ACC112 (cell line): ENCODE results near the gene UNC79.

Experiments
- H2AFZ ChIP-seq: fragments of 200-600 bp; sonication (generic); one replicate; pipeline ENCODE4 v1.6.0; 2017; ENCODE audit warnings: antibody characterized with exemption, low read length; ENCODE audit not compliant: unreplicated experiment
- H3K27ac ChIP-seq: fragments of 200-600 bp; sonication (generic); 2 replicates; pipeline ENCODE4 v1.5.1; 2014; ENCODE audit warnings: low read depth, mild to moderate bottlenecking, antibody characterized with exemption, low read length, moderate library complexity
- H3K27me3 ChIP-seq: fragments of 200-600 bp; sonication (generic); 2 replicates; pipeline ENCODE4 v1.6.1; 2014; ENCODE audit warnings: mild to moderate bottlenecking, antibody characterized with exemption, low read length, moderate library complexity, mixed read lengths; ENCODE audit not compliant: insufficient read depth
- H3K36me3 ChIP-seq: fragments of 200-600 bp; sonication (generic); 2 replicates; pipeline ENCODE4 v1.6.1; 2016; ENCODE audit warnings: mild to moderate bottlenecking, antibody characterized with exemption, low read length, moderate library complexity, mixed read lengths; ENCODE audit not compliant: insufficient read depth
- H3K4me1 ChIP-seq: fragments of 200-600 bp; sonication (generic); one replicate; pipeline ENCODE4 v1.6.1; 2016; ENCODE audit warnings: low read length, mixed read lengths; ENCODE audit not compliant: insufficient read depth, unreplicated experiment, control insufficient read depth
- H3K4me3 ChIP-seq: fragments of 200-600 bp; sonication (generic); 2 replicates; pipeline ENCODE4 v1.5.1; 2014; ENCODE audit warnings: mild to moderate bottlenecking, low read depth, low read length
- H3K79me2 ChIP-seq: fragments of 200-600 bp; sonication (generic); one replicate; pipeline ENCODE4 v1.6.0; 2016; ENCODE audit warnings: low read length; ENCODE audit not compliant: control insufficient read depth, unreplicated experiment, insufficient read depth

The UNC79 gene

DNA sequence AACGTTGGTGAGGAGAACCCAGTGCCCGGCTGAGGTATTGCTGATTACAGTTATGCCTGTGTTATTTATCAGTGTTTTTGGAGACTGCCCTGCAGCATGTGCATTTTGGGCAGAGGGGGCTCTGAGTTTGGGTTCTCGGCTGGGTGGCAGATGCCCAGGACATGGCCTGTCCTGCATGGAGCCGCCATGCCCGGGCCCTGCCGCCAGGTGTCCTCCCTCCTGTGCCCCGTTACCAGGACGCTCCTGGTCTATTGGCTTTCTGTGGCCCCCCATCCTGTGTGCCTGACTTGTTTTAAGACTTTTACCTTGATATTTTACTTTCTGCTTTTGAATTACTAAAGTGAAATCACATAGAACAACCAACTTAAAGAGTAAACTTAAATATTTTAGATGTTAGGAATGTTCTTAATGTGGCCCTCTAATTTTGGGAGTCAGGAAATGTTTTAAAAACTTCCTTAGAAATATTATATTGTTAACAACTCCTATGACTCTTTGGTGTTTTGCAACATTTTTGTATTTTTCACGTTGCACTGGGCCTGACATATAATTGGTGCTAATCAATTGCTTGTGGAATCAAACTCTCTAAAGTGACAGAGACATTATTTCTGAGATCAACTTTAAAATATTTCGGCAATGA is 305.8 kb downstream of the UNC79 start:
- Histone ChIP-seq H3K27me3 (no peaks in the 10 kb centered on the region), H3K27ac (no peak overlapping the region), H3K4me3 (no peak overlapping the region), H3K36me3 (no peaks in the 10 kb centered on the region), H2AFZ (no peak overlapping the region), H3K79me2 (no peaks in the 10 kb centered on the region), H3K4me1 (no peaks in the 10 kb centered on the region)

DNA sequence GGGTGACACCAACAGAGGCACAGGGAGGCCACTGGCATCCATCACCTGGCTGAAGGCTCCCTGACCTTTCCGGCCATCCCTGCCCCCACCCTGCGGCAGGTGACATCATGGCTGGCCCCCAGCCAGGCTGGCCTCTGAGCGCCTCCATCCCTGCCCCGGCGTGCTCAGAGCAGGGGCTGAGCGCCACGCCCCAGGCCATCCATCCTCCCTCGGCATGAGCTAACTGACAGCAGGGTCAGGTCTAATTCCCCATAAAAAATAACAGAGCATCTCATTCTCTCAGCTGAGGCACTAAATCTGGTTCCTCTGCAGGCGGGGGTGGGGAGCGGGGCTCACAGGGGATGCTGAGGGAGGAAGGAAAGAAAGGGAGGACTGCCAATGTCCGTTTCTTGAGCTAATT is 306.9 kb downstream of the UNC79 start:
- Histone ChIP-seq H3K27ac (no peak overlapping the region), H2AFZ (no peak overlapping the region), H3K36me3 (no peaks in the 10 kb centered on the region), H3K4me3 (no peak overlapping the region), H3K79me2 (no peaks in the 10 kb centered on the region), H3K4me1 (no peaks in the 10 kb centered on the region), H3K27me3 (no peaks in the 10 kb centered on the region)

DNA sequence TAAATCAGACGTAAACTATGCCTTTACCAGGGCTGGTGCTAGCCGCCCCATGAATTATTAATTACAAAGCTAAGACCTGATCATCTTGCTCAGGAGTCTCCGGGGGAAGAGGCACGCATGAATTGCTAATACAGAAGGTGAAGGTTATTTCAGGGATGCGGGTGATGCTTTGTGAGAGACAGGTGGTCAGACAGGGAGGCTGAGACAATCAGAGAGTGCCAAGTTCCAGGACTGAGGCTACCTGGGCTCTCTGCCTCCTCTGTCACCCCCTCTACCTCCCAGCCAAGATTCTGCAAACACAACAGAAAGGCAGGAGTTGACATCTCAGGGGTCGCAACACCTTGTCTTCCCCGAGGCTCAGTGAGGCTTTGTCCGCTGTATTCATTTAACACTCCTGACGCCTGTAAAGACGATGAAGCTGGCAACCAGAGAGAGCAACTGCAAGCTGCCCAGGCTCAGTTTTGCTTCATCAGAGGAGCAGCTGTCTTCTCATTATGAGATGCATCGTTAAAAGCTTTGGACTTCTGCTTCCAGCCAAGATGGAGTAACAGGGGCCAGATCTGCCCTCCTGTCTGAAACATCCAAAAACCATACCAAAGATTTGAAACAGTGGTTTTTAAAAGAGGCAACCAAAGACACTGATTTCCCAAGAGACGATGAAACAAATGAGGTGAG is 311.0 kb downstream of the UNC79 start:
- no peak overlapping the region for H3K27ac ChIP-seq
- no peak overlapping the region for H2AFZ ChIP-seq
- H3K36me3 ChIP-seq: no peaks in the 10 kb centered on the region
- H3K4me3 ChIP-seq: no peak overlapping the region
- no peaks in the 10 kb centered on the region for H3K27me3 ChIP-seq
- H3K79me2 ChIP-seq: no peaks in the 10 kb centered on the region
- no peaks in the 10 kb centered on the region for H3K4me1 ChIP-seq

DNA sequence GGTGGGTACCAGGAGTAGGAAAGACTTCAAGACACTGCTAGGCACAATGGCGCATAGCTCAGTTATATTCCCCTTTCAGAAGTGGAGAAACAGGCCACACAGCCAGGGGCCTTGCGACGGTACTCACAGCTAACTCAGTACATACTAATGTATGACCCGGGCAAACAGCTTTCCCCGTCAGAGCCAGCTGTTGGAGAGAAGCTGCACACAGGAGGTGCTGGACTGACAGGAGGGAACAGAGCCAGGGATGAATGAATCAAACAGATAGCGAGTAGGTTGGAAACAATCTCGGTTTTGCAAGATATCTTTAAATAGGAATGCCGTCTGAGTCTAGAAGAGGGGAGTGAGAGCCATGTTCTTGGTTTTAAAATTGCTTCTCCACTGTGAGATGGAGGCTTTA is 312.0 kb downstream of the UNC79 start:
- H3K27ac ChIP-seq: no peak overlapping the region
- H3K4me1 ChIP-seq: no peaks in the 10 kb centered on the region
- no peak overlapping the region for H3K4me3 ChIP-seq
- H2AFZ ChIP-seq: no peak overlapping the region
- no peaks in the 10 kb centered on the region for H3K36me3 ChIP-seq
- no peaks in the 10 kb centered on the region for H3K79me2 ChIP-seq
- no peaks in the 10 kb centered on the region for H3K27me3 ChIP-seq

DNA sequence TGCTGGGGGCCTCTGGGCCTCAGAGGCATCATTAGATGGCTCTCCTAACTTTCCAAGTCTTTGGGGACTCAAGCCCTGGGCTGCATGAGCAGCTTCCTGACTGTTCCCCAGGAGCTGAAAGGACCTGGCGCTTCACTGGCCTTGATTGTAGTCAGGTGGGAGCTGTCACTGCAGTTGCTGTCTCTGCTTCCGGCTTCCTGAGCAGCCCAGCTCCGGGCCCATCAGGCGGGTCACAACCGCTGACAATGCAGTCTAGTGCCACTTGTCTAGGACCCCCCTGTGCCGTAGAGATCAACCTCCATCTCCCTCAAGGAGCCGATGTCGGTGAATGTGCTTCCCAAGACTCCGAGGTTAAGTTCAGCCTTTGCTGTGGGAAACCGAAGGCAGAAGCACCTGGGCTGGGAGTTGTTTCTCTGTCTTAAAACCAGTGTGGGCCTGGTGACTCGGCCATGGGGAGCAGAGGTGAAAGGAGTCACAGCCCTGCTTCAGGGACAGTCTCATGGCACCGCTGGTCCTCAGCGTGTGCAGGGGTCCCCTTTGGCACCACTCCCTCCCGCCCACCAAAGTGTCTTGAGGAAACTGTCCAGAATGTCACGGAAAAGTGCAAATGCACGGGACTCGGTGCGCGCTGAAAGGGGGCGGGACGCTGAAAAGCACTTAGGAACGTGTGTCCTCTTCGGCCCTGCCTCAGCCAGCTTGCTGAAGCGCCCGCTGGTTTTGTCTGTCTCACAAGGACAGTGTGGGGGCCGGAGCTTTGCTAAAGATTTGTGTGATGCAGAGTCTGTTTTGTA is 312.7 kb downstream of the UNC79 start:
- Histone ChIP-seq H3K79me2 (no peaks in the 10 kb centered on the region), H3K4me3 (no peak overlapping the region), H2AFZ (no peak overlapping the region), H3K4me1 (no peaks in the 10 kb centered on the region), H3K27ac (no peak overlapping the region), H3K36me3 (no peaks in the 10 kb centered on the region), H3K27me3 (no peaks in the 10 kb centered on the region)

DNA sequence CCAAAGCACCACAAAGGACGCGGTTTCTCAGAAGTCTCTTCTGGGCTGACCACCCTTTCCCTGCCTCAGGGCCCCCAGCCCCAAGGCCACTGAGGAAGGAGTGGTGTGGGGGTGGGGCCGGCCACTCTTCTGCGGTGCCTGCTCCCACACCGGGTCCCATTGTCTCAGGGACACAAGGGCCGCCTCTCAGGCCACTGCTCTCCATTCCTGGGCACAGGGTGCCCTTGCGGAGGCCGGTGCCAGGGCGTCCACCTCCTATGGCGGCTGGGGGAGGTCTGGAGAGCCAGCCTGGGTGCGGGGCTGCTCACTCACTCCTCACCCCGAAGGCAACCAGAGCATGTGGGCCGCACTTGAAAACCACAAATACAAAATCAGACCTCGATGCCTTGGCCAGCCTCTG is 313.4 kb downstream of the UNC79 start:
- H3K27me3 ChIP-seq: no peaks in the 10 kb centered on the region

DNA sequence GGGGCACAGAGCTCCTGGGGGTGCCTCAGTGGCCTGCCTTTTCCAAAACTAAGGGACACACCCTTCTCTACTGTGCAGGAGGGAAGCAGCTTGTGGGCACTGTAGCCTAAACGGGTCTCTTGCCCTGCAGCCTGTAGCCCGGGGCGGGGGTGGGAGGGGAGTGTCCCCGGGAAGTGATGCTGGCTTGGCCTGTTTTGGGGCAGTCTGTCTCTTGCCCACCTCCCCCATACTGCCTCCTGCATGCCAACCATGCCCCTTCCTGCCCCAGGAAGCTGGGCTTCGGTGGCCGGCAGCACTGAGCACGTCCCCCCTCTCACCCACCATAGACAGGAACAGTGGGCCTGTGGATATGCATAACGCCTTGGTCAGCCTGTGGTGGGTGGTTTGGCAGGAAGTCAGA is 314.1 kb downstream of the UNC79 start:
- no peak overlapping the region for H2AFZ ChIP-seq
- no peaks in the 10 kb centered on the region for H3K4me1 ChIP-seq
- H3K27me3 ChIP-seq: no peaks in the 10 kb centered on the region
- no peak overlapping the region for H3K27ac ChIP-seq
- no peaks in the 10 kb centered on the region for H3K79me2 ChIP-seq
- H3K4me3 ChIP-seq: no peak overlapping the region
- no peaks in the 10 kb centered on the region for H3K36me3 ChIP-seq

More for the DNA sequence above, 313.4 kb downstream of the UNC79 start:
- Histone ChIP-seq H3K4me3 (no peak overlapping the region), H2AFZ (no peak overlapping the region), H3K36me3 (no peaks in the 10 kb centered on the region), H3K4me1 (no peaks in the 10 kb centered on the region), H3K27ac (no peak overlapping the region), H3K79me2 (no peaks in the 10 kb centered on the region)

DNA sequence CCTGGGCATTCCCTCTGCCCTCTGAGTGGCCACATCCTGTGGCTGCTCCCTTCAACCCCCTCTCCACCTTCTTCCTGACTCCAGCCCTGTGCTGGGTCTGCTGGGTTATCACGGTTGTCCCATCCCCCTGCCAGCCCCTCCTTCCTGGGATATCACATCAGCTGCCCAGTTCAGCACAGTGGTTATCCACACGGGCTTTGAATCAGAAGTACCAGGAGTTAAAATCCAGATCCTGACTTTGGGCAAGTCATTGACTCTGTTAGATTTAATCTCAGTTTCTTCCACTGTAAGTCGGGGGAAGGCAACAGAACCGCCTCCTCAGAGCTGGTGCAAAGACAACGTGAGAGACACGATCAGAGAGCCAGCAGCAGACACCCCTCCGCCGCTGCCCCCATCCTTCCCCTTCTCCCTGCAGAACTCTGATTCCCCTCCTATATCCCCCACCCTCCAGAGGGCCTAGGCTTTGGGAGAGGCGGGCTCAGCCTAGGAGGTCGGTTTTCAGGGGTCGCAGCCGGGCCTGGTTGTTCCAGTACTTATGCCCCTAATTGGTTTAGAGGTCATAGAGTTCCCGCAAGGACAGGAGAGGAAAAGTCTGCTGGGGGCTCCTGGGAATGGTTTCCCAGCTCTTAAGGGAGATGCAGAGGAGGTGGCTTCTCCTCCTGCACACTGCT is 315.0 kb downstream of the UNC79 start:
- Histone ChIP-seq H3K79me2 (no peaks in the 10 kb centered on the region), H3K4me1 (no peaks in the 10 kb centered on the region), H3K36me3 (no peaks in the 10 kb centered on the region), H3K27me3 (no peaks in the 10 kb centered on the region), H2AFZ (no peak overlapping the region), H3K4me3 (no peak overlapping the region), H3K27ac (no peak overlapping the region)

DNA sequence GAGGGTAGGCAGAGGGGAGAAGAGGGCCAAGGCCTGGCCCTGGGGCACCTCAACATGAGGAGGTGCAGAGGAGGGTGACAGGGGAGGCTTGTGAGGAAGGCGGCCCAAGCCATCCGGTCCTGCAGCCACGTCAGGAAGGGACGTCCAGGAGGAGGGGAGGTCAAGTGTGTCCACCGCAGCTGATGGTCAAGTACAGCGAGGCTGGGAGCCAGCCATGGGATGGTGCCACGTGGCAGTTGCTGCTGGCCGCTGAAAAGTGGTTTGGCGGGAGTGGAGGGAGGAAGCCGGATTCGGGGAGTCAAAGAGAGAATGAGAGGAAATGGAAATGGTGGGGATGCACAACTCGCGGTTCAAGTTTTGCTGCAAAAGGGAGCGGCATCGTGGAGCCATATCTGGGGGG is 316.4 kb downstream of the UNC79 start:
- Histone ChIP-seq H3K36me3 (no peaks in the 10 kb centered on the region), H2AFZ (no peak overlapping the region), H3K79me2 (no peaks in the 10 kb centered on the region), H3K4me1 (no peaks in the 10 kb centered on the region), H3K27me3 (no peaks in the 10 kb centered on the region), H3K27ac (no peak overlapping the region), H3K4me3 (no peak overlapping the region)

DNA sequence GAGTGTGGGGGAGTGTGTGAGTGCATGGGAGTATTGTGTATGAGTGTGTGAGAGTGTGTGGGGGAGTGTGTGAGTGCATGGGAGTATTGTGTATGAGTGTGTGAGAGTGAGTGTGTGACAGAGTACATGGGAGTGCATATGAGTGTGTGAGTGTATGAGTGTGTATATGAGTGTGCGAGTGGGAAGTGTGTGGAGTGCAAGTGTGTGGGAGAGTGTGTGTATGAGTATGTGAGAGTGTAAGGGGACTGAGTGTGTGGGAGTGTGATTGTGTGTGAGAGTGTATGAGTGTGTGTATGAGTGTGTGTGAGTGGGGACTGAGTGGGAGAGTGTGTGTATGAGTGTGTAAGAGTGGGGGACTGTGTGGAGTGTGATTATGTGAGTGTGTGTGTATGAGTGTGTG is 316.8 kb downstream of the UNC79 start:
- no peak overlapping the region for H3K4me3 ChIP-seq
- H3K4me1 ChIP-seq: no peaks in the 10 kb centered on the region
- no peak overlapping the region for H3K27ac ChIP-seq
- no peaks in the 10 kb centered on the region for H3K36me3 ChIP-seq
- no peak overlapping the region for H2AFZ ChIP-seq
- H3K27me3 ChIP-seq: no peaks in the 10 kb centered on the region
- H3K79me2 ChIP-seq: no peaks in the 10 kb centered on the region
